Activated T-helper 2 cell treated with anti-CD3 and anti-CD28 coated beads, Interferon-gamma antibody, Interleukin-2, Interleukin-4, amounts not matched to agents 10 μg/mL and 5 μg/mL and 100 μg/mL, durations not matched to agents 14 hours and 24 hours and 36 hours (primary cell): Measurements from ENCODE around the gene SPINT2. TPM values are rescaled to one million over a fixed set of nuclear protein-coding genes. Genes with fewer than 3 reads are reported as not detected.

Source experiments
- DNase-seq: peaks from one replicate; pipeline ENCODE4 v3.0.0; 2021; ENCODE audit warnings: low spot score
- H3K27ac Mint-ChIP-seq: one replicate; pipeline ENCODE4 v1.8.0; 2021; ENCODE audit warnings: mixed read lengths
- H3K27me3 Mint-ChIP-seq: one replicate; pipeline ENCODE4 v1.8.0; 2021; ENCODE audit warnings: low read depth, mixed read lengths
- H3K36me3 Mint-ChIP-seq: one replicate; pipeline ENCODE4 v1.8.0; 2021; ENCODE audit warnings: low read depth, mixed read lengths
- H3K4me1 Mint-ChIP-seq: one replicate; pipeline ENCODE4 v1.8.0; 2021; ENCODE audit warnings: low read depth, mixed read lengths
- H3K4me3 Mint-ChIP-seq: one replicate; pipeline ENCODE4 v1.8.0; 2021; ENCODE audit warnings: low read depth, mild to moderate bottlenecking, moderate library complexity, mixed read lengths
- H3K9me3 Mint-ChIP-seq: one replicate; pipeline ENCODE4 v1.8.0; 2021; ENCODE audit warnings: mixed read lengths
- intact Hi-C: fragments of 100-400 bp; cut with micrococcal nuclease; formaldehyde crosslinking; loops from one replicate; pipeline ENCODE4 v1.15.1; 2023
- total RNA-seq: library from RNA; stranded (reverse); gene quantifications from 2 replicates; pipeline ENCODE4 v1.2.3, GENCODE V29; 2022

Gene SPINT2
- total RNA-seq, 1 donor from 2014 or later: 161 TPM

DNA sequence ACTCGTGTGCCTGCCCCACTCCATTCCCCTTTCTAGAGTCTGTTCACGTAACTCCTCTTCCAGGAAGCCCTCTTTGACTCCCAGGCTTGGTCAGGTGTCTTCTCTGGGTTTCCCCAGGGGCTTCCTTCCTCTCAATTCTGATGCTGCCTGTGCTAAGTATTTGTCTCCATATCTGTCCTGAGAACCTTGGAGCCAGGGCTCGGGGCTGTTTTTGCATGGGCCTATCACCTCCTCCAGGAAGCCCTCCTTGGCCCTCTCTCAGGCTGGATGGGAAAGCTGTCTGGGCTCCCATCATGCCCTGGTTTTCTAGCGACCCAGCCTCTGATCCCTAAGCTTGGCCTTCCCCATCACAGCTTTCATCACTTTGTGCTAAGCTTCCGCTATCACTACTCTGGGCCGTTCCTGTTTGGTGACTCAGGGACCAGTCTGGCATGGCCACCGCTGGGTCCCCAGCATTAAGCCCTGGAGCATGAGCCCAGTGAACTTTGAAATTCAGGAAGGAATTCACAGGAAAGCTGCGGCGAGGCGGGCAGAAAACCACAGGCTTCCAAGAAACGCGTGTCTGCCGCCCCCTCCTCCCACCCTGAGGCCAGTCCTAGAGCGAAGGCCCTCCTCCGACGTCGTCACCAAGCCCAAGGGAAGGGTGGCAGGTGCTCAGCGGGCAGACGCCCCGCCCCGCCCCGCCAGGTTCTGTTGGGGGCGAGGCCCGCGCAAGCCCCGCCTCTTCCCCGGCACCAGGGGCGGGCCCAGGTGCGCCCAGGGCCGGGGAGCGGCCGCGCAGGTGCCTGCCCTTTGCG is 486 bp upstream of the SPINT2 start:
- intact Hi-C loops: loop anchor here (1.0 to 2.0 kb wide), 3 partner anchors 8 to 53 kb away; partner anchors contain the start of gene PPP1R14A
- Mint-ChIP-seq H3K27me3 (no peaks in the 10 kb centered on the region), H3K36me3 (peaks cover 10% of the 10 kb centered on the region), H3K4me3 (peak overlapping the region; percentile 95), H3K9me3 (no peaks in the 10 kb centered on the region), H3K4me1 (peaks cover 50% of the 10 kb centered on the region), H3K27ac (peak overlapping the region; percentile 98)
- DNase-seq: peak; percentile 75

DNA sequence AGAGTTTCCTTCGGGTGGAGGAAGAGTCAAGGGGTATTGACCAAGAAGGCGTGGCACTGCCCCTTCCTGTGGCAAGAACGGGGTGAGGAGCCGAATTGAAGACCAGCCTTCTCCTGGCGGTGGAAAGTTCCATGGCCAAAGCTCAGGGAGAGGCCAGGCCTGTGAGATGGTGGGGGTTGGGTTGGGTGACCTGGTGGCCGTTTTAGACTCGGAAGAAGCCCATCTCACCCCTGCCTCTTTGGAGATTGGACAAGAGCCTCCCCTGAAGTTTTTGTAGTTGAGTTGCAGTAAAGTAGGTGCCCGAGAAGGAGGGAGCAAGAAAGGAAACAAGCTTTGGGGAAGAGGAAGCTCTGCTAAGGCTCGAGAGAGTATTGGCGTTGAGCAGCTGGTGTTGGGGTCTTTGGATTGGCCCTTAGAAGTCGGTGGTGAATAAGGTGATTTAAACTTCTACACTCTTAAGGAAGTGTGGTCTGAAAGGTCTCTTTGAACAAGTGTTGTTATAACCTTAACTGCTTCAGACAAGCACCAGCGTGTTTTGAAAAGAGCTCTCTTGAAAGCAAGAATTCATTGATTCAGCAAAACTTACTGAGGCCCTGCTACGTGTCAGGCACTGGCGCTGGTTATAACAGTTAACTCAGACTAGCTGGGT is 964 bp downstream of the SPINT2 start:
- intact Hi-C loops: loop anchor here (2.0 kb wide), 2 partner anchors 15 to 51 kb away; no protein-coding TSS in a partner anchor
- H3K4me1 Mint-ChIP-seq: peaks cover 52% of the 10 kb centered on the region

DNA sequence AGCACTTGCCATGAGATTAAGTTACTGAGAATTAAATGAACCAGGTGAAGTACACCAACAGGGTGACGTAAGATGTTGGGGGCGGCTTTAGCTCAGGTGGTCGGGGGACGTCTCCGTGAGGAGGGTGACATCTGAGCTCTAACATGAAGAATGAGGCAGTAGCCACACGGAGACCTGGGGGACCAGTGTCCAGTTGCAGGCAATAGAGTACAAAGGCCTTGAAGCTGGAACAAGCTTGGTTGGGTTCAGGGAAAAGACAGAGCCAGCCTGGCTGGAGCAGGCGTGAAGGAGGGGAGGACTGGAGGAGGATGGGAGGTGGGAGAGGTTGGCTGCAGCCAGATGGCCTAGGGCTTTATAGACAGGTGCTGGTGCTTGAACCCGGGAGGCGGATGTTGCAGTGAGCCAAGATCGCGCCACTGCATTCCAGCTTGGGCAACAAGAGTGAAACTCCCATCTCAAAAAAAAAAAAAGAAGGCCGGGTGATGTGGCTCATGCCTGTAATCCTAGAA is 1.6 kb downstream of the SPINT2 start:
- Mint-ChIP-seq H3K27ac (peak overlapping the region; percentile 97), H3K27me3 (no peaks in the 10 kb centered on the region), H3K36me3 (peaks cover 17% of the 10 kb centered on the region), H3K4me1 (peaks cover 58% of the 10 kb centered on the region), H3K4me3 (peak overlapping the region; percentile 95), H3K9me3 (no peaks in the 10 kb centered on the region)
- DNase-seq: no peak
- intact Hi-C loops: loop anchor here (2.0 kb wide), 2 partner anchors 15 to 51 kb away; no protein-coding TSS in a partner anchor

More for the DNA sequence above, 964 bp downstream of the SPINT2 start:
- H3K9me3 Mint-ChIP-seq: no peaks in the 10 kb centered on the region
- H3K36me3 Mint-ChIP-seq: peaks cover 14% of the 10 kb centered on the region
- no peaks in the 10 kb centered on the region for H3K27me3 Mint-ChIP-seq
- H3K27ac Mint-ChIP-seq: peak overlapping the region; percentile 97
- DNase-seq: no peak
- H3K4me3 Mint-ChIP-seq: peak overlapping the region; percentile 95

DNA sequence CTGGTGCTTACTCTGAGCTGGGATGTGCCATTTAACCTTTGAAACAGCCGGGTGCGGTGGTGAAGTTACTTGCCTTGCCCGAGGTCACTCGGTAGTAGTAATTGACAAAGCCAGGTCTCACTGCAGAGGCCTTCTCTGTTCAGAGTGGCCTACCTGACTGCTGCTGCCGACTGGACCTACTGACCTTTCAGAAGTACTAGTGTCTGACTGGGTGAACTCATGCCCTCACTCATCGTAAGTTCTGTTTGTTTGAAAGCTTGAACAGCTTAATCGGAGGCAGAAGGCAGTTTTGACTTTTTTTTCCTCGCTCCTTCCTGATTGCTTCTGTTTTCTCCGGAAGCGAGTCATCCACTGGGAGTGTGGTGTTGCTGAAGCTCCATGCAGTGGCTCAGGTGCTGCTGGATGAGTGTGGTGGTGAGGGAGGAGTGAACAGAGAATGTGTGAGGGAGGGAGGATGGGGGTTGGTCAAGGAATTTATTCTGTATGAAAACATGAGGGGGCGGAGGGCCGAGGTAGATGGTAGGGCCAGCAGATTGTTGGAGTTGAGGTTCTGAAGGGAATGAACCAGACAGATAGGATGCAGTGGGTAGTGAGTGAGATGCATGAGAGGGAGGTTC is 2.7 kb downstream of the SPINT2 start:
- Mint-ChIP-seq H3K27me3 (no peaks in the 10 kb centered on the region), H3K27ac (peak overlapping the region; percentile 67), H3K4me1 (peaks cover 58% of the 10 kb centered on the region), H3K4me3 (peak overlapping the region; percentile 26), H3K36me3 (peaks cover 18% of the 10 kb centered on the region), H3K9me3 (no peaks in the 10 kb centered on the region)
- no peak for DNase-seq
- intact Hi-C loops: no loop called here

DNA sequence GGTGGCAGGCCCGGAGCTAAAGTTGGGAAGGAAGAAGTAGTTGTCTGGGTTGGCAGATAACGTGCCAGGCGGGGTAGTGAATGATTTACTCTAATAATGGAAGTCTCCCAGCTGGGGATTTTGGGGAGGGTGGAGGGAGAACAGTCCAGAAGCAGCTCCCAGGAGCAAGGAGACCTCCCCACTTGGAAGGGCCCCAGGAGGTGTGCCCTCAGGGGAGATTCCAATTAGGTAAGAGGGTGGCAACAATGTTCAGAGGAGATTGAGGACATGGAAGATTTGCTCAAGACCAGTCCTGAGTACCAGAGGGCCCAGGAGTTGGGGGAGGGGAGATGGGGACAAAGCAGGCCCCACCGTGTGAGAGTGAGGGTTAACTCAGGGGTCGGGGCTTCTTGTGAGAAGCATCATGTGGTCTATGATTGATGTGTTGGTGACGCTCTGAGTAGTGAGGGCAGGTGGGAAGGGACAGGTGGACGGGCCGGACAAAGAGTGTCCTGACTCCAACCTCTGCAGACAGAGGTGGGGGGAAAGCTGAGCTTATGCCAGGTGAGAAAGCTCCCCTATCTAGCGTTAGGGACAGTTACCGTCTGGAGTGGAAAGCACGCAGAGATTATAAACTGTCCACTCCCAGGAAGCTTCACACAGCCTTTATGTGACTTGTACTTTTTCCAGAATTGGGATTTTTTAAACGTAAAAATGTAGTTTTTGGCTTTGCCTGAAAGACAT is 3.5 kb downstream of the SPINT2 start:
- H3K27ac Mint-ChIP-seq: peak overlapping the region; percentile 21
- no peaks in the 10 kb centered on the region for H3K27me3 Mint-ChIP-seq
- H3K9me3 Mint-ChIP-seq: no peaks in the 10 kb centered on the region
- no peak overlapping the region for H3K4me3 Mint-ChIP-seq
- DNase-seq: no peak
- H3K4me1 Mint-ChIP-seq: peaks cover 55% of the 10 kb centered on the region
- peaks cover 18% of the 10 kb centered on the region for H3K36me3 Mint-ChIP-seq
- intact Hi-C loops: no loop called here

DNA sequence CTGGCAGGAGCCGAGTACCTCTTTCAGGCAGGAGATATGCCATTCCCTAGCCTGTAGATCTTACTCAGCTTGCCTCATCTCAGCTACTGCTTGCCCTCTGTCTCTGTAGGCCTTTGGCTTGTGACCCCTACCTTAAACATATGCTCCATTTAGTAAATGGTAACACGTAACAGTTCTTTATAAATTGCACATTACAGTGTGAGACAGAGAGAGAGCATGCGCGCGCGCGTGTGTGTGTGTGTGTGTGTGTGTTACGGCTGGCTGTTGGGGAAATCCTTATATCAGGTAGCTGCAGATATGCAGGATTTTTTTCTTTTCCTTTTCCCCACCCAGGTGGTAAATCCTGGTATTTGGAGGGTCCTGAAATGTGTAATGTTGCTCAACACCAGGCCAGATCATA is 4.2 kb downstream of the SPINT2 start:
- H3K27me3 Mint-ChIP-seq: no peaks in the 10 kb centered on the region
- no peak for DNase-seq
- peak overlapping the region; percentile 3 for H3K27ac Mint-ChIP-seq
- H3K4me3 Mint-ChIP-seq: no peak overlapping the region
- peaks cover 18% of the 10 kb centered on the region for H3K36me3 Mint-ChIP-seq
- intact Hi-C loops: no loop called here
- peaks cover 50% of the 10 kb centered on the region for H3K4me1 Mint-ChIP-seq
- no peaks in the 10 kb centered on the region for H3K9me3 Mint-ChIP-seq

DNA sequence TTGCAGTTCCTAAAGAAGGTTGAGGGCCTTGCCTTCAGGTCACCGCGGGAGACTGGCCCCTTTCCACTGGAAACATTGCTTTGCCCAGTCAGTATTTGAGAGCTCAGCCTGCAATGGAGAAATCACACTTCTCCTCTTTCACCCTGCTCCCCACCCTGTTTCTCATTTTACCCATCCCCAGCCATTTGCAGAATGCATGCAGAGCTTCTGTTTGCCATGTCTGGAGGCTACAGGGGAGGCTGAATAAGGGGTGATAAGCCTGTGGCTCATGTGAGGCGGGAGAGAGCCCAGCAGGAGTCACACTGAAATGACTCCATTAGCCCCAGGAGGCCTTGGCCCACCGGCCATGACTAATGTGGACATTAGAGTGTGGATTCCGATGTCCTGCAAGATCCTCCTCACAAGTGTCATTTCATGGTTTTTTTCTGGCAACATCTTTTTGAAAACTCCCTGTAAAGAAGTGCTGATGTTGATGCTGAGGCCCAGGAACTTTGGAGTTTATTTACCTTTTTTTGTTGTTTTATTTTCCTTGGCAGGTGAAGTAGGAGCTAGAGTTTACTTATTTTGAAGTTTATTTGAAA is 6.3 kb downstream of the SPINT2 start:
- peaks cover 14% of the 10 kb centered on the region for H3K36me3 Mint-ChIP-seq
- no peaks in the 10 kb centered on the region for H3K27me3 Mint-ChIP-seq
- DNase-seq: no peak
- H3K9me3 Mint-ChIP-seq: no peaks in the 10 kb centered on the region
- H3K27ac Mint-ChIP-seq: peak overlapping the region; percentile 39
- no peak overlapping the region for H3K4me3 Mint-ChIP-seq
- intact Hi-C loops: no loop called here
- H3K4me1 Mint-ChIP-seq: peaks cover 37% of the 10 kb centered on the region

DNA sequence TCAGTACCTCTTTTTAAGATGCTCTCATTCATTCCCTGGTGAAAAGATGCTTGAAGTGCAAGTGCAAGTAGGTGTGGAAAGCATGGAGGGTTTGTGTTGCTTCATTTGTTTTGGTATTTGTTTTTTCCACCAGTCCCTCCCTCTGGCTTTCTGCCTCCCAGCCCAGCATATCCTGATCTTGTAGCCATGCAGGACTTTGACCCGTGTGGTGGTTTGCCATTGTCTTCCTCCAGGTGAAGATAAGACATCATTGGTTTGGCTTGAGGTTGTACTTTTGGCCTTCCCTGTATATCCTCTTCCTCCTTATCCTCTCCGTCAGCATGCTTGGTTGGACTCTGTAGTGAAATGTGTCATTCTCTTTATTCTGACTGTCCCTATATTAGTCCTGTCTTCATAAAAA is 9.1 kb downstream of the SPINT2 start:
- Mint-ChIP-seq H3K4me1 (peaks cover 13% of the 10 kb centered on the region), H3K27ac (no peak overlapping the region), H3K27me3 (no peaks in the 10 kb centered on the region), H3K4me3 (no peak overlapping the region), H3K9me3 (no peaks in the 10 kb centered on the region), H3K36me3 (peaks cover 11% of the 10 kb centered on the region)
- intact Hi-C loops: no loop called here
- no peak for DNase-seq

DNA sequence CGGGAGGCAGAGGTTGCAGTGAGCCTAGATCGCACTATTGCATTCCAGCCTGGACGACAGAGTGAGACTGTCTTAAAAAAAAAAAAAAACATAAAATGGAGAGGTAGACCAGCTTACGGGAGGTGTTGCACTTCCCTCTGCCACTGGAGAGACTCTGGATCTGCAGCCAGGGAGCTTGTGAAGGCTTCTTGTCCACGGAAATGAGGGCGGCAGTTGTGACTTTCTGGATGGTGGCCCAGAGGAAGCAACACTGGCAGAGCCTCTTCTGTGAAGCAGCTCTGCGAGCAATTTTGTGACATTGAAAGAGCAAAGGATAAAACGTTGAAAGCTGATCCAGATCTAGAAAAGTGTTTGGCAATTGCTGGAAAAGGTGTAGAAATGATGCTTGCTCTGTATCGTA is 10.4 kb downstream of the SPINT2 start:
- intact Hi-C loops: no loop called here
- H3K36me3 Mint-ChIP-seq: peaks cover 11% of the 10 kb centered on the region
- no peak overlapping the region for H3K27ac Mint-ChIP-seq
- no peak overlapping the region for H3K4me3 Mint-ChIP-seq
- H3K9me3 Mint-ChIP-seq: no peaks in the 10 kb centered on the region
- H3K27me3 Mint-ChIP-seq: no peaks in the 10 kb centered on the region
- DNase-seq: no peak
- peaks cover 11% of the 10 kb centered on the region for H3K4me1 Mint-ChIP-seq

DNA sequence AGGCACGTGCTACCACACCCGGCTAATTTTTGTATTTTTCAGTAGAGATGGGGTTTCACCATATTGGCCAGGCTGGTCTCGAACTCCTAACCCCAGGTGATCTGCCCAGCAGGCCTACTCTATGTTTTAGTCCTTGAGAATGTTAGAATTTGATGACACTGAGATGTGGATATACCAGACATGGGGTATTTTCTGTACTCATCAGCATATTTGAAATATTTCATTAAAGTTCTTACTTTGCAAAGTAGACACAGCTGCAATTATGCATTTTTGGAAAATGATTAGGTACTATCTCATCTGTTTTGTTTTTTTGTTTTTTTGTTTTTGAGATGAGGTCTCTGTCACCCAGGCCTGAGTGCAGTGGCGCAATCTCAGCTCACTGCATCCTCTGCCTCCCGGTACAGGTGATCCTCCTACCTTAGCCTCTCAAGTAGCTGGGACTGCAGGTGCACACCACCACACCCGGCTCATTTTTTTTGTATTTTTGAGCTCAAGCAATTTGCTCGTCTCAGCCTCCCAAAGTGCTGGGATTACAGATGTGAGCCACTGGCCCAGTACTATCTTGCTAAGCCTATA is 12.7 kb downstream of the SPINT2 start:
- intact Hi-C loops: no loop called here
- Mint-ChIP-seq H3K36me3 (peaks cover 8% of the 10 kb centered on the region), H3K27ac (no peak overlapping the region), H3K27me3 (no peaks in the 10 kb centered on the region), H3K9me3 (no peaks in the 10 kb centered on the region), H3K4me1 (peaks cover 14% of the 10 kb centered on the region), H3K4me3 (no peak overlapping the region)
- DNase-seq: no peak

DNA sequence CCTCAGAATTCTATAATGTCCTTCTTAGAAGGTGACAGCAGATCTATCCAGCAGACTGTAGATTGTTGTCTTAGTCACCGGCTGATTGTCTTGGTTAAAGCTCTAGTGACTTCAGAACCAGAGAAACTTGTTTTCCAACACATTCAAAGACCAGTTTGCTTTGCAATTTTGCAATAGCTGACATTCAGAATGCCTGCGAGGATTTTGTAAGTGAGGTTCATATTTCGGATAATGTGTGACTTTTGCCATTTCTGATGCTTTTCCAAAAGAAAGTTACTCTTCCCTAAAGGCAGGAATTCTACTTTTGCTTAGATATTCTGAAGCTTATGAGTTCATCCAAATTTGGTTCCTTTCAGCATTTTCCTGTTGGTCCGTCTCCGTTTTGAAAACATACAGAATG is 13.2 kb downstream of the SPINT2 start:
- no peaks in the 10 kb centered on the region for H3K27me3 Mint-ChIP-seq
- H3K4me3 Mint-ChIP-seq: no peak overlapping the region
- intact Hi-C loops: no loop called here
- no peaks in the 10 kb centered on the region for H3K9me3 Mint-ChIP-seq
- DNase-seq: no peak
- H3K27ac Mint-ChIP-seq: no peak overlapping the region
- H3K36me3 Mint-ChIP-seq: peaks cover 8% of the 10 kb centered on the region
- H3K4me1 Mint-ChIP-seq: peaks cover 19% of the 10 kb centered on the region
